SK-N-SH (cell line): ENCODE measurements around the gene TAS2R8.

ENCODE experiments used
- CHD2 ChIP-seq: fragments of 150-350 bp; IDR thresholded peaks from 2 replicates; pipeline ENCODE4 v1.6.1; 2018; ENCODE audit warnings: low read length; ENCODE audit not compliant: partially characterized antibody
- CTCF ChIP-seq: fragments of 200-600 bp; sonication (generic); IDR thresholded peaks from 2 replicates; pipeline ENCODE4 v1.6.1; 2017; ENCODE audit warnings: antibody characterized with exemption, mild to moderate bottlenecking, moderate library complexity
- EZH2phosphoT487 ChIP-seq: fragments of 200-600 bp; sonication (generic); IDR thresholded peaks from 2 replicates; pipeline ENCODE4 v1.6.1; 2017; ENCODE audit warnings: low read depth, mixed run types, mild to moderate bottlenecking, antibody characterized with exemption, moderate library complexity, borderline replicate concordance
- FOXM1 ChIP-seq: IDR thresholded peaks from 2 replicates; pipeline ENCODE4 v1.4.0; 2012; ENCODE audit warnings: low read depth, mild to moderate bottlenecking
- JUND ChIP-seq: IDR thresholded peaks from 2 replicates; pipeline ENCODE4 v1.4.0; 2012
- PBX3 ChIP-seq: IDR thresholded peaks from 2 replicates; pipeline ENCODE4; 2012
- POLR2AphosphoS5 ChIP-seq: IDR thresholded peaks from 2 replicates; pipeline ENCODE4 v1.6.1; 2012; ENCODE audit warnings: low read depth, low read length
- RAD21 ChIP-seq: IDR thresholded peaks from 2 replicates; pipeline ENCODE4 v1.6.1; 2012; ENCODE audit warnings: mild to moderate bottlenecking, low read length
- REST ChIP-seq: IDR thresholded peaks from 2 replicates; pipeline ENCODE4 v1.6.1; 2012; ENCODE audit warnings: mild to moderate bottlenecking, low read depth, low read length, moderate library complexity
- SIN3A ChIP-seq: IDR thresholded peaks from 2 replicates; pipeline ENCODE4 v1.6.1; 2012; ENCODE audit warnings: low read depth, mild to moderate bottlenecking, low read length, moderate library complexity, borderline replicate concordance
- TAF1 ChIP-seq: IDR thresholded peaks from 2 replicates; pipeline ENCODE4 v1.6.1; 2012; ENCODE audit warnings: low read depth, mild to moderate bottlenecking, low read length, moderate library complexity, borderline replicate concordance
- USF2 ChIP-seq: fragments of 150-350 bp; IDR thresholded peaks from 2 replicates; pipeline ENCODE4 v1.6.1; 2017; ENCODE audit warnings: antibody characterized with exemption, low read length, low read depth, borderline replicate concordance
- YY1 ChIP-seq: IDR thresholded peaks from 2 replicates; pipeline ENCODE4 v1.4.0; 2012; ENCODE audit warnings: low read depth, mild to moderate bottlenecking

- TF ChIP-seq CTCF, result no peak
- no peak for TF ChIP-seq REST
- no peak for TF ChIP-seq TAF1
- TF ChIP-seq YY1, result no peak
- no peak for TF ChIP-seq PBX3
- TF ChIP-seq EZH2phosphoT487, result no peak
- TF ChIP-seq RAD21, result no peak
- no peak for TF ChIP-seq SIN3A
- TF ChIP-seq FOXM1, result no peak
- TF ChIP-seq USF2, result no peak
- TF ChIP-seq POLR2AphosphoS5, result no peak
- TF ChIP-seq JUND, result no peak
- TF ChIP-seq CHD2, result no peak
Observed at GRCh38 chr12:10855807-10856206, 48.7 kb upstream of the TAS2R8 start.
